Gastroesophageal sphincter (tissue), 3 donors: ENCODE data around the gene PCDHGA4.

Source experiments
- EP300 ChIP-seq: sonication (generic); formaldehyde crosslinking; IDR thresholded peaks from one replicate; pipeline ENCODE4 v1.6.1; 2017; ENCODE audit warnings: antibody characterized with exemption, mild to moderate bottlenecking
- POLR2A ChIP-seq, 2 donors: fragments of 450-650 bp; IDR thresholded peaks; one replicate each; pipeline ENCODE4 v1.6.1; 2017; ENCODE audit warnings: antibody characterized with exemption in 2 of 2, mild to moderate bottlenecking in 2 of 2, moderate library complexity in 1 of 2
- POLR2AphosphoS5 ChIP-seq: sonication (generic); formaldehyde crosslinking; IDR thresholded peaks from one replicate; pipeline ENCODE4 v1.6.1; 2017; ENCODE audit warnings: antibody characterized with exemption
- TF ChIP-seq, protein P1 (sequence below), 4 experiments: fragments of 200-600 bp in 2 of 4; fragments of 450-650 bp in 2 of 4; sonication (generic) in 1 of 4; IDR thresholded peaks; one replicate each; pipeline ENCODE4 v1.5.1; 2017 to 2019; ENCODE audit warnings: antibody characterized with exemption in 4 of 4, mild to moderate bottlenecking in 2 of 4, moderate library complexity in 2 of 4

DNA sequence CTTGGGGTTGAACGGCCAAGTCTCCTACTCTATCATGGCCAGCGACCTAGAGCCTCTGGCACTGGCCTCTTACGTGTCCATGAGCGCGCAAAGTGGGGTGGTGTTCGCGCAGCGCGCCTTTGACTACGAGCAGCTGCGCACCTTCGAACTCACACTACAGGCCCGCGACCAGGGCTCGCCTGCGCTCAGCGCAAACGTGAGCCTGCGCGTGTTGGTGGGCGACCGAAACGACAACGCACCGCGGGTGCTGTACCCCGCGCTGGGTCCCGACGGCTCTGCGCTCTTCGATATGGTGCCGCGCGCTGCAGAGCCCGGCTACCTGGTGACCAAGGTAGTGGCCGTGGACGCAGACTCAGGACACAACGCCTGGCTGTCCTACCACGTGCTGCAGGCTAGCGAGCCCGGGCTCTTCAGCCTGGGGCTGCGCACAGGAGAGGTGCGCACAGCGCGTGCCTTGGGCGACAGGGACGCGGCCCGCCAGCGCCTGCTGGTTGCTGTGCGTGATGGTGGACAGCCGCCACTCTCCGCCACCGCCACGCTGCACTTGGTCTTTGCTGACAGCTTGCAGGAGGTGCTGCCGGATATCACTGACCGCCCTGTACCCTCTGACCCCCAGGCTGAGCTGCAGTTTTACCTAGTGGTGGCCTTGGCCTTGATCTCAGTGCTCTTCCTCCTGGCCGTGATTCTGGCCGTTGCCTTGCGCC is 44.9 kb downstream of the PCDHGA4 start:
- TF ChIP-seq, protein P1, sequence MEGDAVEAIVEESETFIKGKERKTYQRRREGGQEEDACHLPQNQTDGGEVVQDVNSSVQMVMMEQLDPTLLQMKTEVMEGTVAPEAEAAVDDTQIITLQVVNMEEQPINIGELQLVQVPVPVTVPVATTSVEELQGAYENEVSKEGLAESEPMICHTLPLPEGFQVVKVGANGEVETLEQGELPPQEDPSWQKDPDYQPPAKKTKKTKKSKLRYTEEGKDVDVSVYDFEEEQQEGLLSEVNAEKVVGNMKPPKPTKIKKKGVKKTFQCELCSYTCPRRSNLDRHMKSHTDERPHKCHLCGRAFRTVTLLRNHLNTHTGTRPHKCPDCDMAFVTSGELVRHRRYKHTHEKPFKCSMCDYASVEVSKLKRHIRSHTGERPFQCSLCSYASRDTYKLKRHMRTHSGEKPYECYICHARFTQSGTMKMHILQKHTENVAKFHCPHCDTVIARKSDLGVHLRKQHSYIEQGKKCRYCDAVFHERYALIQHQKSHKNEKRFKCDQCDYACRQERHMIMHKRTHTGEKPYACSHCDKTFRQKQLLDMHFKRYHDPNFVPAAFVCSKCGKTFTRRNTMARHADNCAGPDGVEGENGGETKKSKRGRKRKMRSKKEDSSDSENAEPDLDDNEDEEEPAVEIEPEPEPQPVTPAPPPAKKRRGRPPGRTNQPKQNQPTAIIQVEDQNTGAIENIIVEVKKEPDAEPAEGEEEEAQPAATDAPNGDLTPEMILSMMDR (IDR thresholded peaks at IDR 0.05), result no peak
- TF ChIP-seq EP300, result no peak
- TF ChIP-seq POLR2A (IDR thresholded peaks at IDR 0.05), result no peak
- no peak for TF ChIP-seq POLR2AphosphoS5
